A549 (cell line): ENCODE measurements around the gene TOMM40L.

Experiments used
- CTCF ChIP-seq: fragments of >200 bp; sonication (Bioruptor Twin); formaldehyde crosslinking; IDR thresholded peaks from 3 replicates; pipeline ENCODE4 v1.5.1; 2016
- EP300 ChIP-seq, 2 experiments: fragments of >200 bp; sonication (Bioruptor Twin); formaldehyde crosslinking; IDR thresholded peaks; 2 replicates in 1 of 2; 3 replicates in 1 of 2; pipeline ENCODE4 v1.6.1; 2016 to 2017
- JUN ChIP-seq, 2 experiments: fragments of >200 bp; sonication (Bioruptor Twin); formaldehyde crosslinking; IDR thresholded peaks; 2 replicates in 1 of 2; 3 replicates in 1 of 2; pipeline ENCODE4 v1.6.1; 2016 to 2017
- KDM1A ChIP-seq: fragments of 200-600 bp; sonication (generic); IDR thresholded peaks from 2 replicates; pipeline ENCODE4 v1.6.1; 2016; ENCODE audit warnings: low read depth, mild to moderate bottlenecking
- MAFK ChIP-seq: fragments of 450-650 bp; IDR thresholded peaks from 2 replicates; pipeline ENCODE4 v1.6.1; 2014; ENCODE audit not compliant: partially characterized antibody
- MAX ChIP-seq: IDR thresholded peaks from 2 replicates; pipeline ENCODE4 v1.6.1; 2012
- RAD21 ChIP-seq, 2 experiments: fragments of >200 bp in 1 of 2; sonication (Bioruptor Twin) in 1 of 2; formaldehyde crosslinking in 1 of 2; IDR thresholded peaks in 1 of 2; conservative IDR thresholded peaks in 1 of 2; 2 replicates in 1 of 2; 3 replicates in 1 of 2; pipeline ENCODE4 v1.6.1; 2012 to 2018; ENCODE audit warnings: inconsistent platforms in 1 of 2
- ZFP36 ChIP-seq: fragments of 450-650 bp; IDR thresholded peaks from 2 replicates; pipeline ENCODE4 v1.6.1; 2014; ENCODE audit warnings: borderline replicate concordance; ENCODE audit not compliant: partially characterized antibody

- TF ChIP-seq KDM1A (no peak), ZFP36 (no peak), MAX (no peak), CTCF (peak; percentile 43), MAFK (no peak), EP300 (IDR thresholded peaks at IDR 0.05) (no peak), JUN (IDR thresholded peaks at IDR 0.05) (no peak), RAD21 (conservative IDR thresholded peaks at IDR 0.05 in 1 of 2, IDR thresholded peaks at IDR 0.05 in 1 of 2) (peak; percentile 25 to 45; a peak in 2 of 5 replicates)
Measured at GRCh38 chr1:161180639-161181038, 45.2 kb upstream of the TOMM40L start.
